ENCODE results near the gene ALDOA.

Gene ALDOA

DNA sequence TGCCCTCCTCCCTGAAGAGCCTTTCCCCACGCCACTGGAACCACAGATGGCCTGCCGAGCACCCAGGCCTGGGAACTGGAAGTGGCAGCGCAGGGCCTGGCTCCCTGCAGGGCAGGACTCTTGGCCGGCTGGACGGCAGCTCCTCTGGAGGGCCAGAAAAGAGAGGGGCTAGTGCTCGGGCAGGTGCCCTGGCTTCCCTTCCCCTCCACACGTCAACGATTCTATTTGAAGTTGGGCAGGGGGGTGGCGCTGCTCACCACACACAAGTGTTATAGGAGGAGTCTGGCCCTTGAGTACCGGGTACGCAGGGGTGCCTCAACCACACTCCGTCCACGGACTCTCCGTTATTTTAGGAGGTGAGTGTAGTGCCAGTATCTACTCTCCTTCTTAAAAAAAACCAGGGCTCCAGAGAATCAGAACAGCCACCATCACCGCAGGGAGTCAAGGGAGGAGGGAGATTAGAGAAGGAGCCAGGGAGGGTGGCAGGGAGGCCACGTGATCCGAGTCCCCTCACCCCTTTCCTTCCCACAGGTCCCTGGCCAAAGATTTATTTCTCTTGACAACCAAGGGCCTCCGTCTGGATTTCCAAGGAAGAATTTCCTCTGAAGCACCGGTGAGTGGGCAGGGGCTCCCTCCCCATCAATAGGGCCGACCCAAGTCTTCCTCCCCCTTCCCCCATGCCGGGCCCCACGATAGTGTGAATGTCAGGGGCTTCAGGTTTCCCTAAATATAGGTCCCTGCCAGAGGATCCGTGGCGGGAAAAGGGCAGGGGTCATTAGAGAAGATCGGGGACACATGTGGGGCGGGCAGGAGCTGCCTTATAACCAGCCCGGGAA is 1.4 kb upstream of the ALDOA start:
- H3K4me3 ChIP-seq (ENCODE audit: low read depth in 1 of 2, low read length in 2 of 2) = peak overlapping the region; percentile 76 to 78
- H3K4me1 ChIP-seq (ENCODE audit: insufficient read depth, low read length) = peaks cover 30% of the 10 kb centered on the region
- no peaks in the 10 kb centered on the region for H3K27me3 ChIP-seq (ENCODE audit: control insufficient read depth in 1 of 2, insufficient read depth in 2 of 2, low read length in 2 of 2)
- peak overlapping the region; percentile 100 for H3K27ac ChIP-seq (ENCODE audit: low read depth, low read length)
- H3K36me3 ChIP-seq (ENCODE audit: insufficient read depth, low read length) = peaks cover 21% of the 10 kb centered on the region
- H3K9me3 ChIP-seq (ENCODE audit: low read length) = no peaks in the 10 kb centered on the region
- peak overlapping the region; percentile 96 for H3K9ac ChIP-seq (ENCODE audit: low read length)

DNA sequence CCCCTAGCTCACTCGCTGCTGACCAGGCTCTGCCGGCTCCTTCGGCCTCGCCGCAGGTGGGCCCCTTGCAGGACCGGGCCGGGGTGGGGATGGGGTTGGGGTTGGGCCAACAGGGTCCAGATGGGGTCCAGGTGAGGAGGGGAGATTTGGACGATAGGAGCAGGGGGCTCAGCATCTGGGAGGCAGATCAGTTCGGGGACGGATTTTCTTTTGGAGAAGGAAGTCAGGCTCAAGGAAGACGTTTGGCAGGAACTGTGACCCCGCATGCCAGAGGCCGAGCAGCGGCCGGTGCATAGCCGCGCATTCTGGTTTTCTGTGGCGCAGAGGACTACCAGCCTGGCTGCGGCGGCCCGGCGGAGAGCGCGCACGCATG is 845 bp upstream of the ALDOA start:
- Histone ChIP-seq H3K9ac (ENCODE audit: low read length) (peak overlapping the region; percentile 96), H3K36me3 (ENCODE audit: insufficient read depth, low read length) (peaks cover 27% of the 10 kb centered on the region), H3K4me3 (ENCODE audit: low read depth in 1 of 2, low read length in 2 of 2) (peak overlapping the region; percentile 76 to 78), H3K27me3 (ENCODE audit: control insufficient read depth in 1 of 2, insufficient read depth in 2 of 2, low read length in 2 of 2) (no peaks in the 10 kb centered on the region), H3K27ac (ENCODE audit: low read depth, low read length) (peak overlapping the region; percentile 100), H3K4me1 (ENCODE audit: insufficient read depth, low read length) (peaks cover 36% of the 10 kb centered on the region), H3K9me3 (ENCODE audit: low read length) (no peaks in the 10 kb centered on the region)

DNA sequence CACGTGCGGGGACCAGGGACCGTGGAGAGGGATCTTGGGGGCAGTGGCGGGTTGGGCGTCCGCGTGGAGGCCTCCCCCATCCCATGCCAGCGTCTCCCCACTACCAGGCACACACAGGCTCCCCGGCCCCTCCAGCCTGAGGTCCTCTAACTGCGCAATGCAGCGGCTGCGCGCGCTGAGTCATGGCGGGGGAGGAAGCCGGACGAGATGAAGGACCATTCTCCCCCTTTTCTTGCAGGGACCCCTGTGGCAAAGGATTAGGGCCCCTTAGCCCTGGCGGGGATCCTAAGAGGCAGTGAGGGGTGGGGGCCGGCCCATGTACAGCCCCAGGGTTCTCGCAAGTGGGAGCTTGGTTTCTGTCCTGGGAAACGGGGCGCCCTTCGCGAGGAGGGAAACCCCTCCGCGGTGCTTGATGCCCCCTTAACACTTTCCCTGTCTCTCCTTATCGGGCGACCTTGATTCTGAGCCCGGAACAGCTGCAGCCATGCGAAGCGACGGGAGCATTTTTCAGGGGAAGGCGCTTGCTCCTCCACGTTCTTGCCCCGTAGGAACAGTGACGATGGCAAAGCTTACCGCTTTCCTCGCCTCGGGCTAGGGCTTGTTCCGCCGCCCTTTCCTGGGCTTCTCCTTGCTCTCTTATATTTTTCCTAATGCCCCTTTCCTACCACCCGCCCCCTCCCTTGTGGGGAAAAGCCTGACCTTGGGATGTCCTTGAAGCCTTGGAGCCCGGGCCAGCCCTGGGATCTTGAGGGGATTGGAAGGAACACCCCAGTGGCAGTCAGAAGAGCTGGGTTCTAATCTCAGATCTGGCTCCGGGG is 592 bp downstream of the ALDOA start:
- H3K4me1 ChIP-seq (ENCODE audit: insufficient read depth, low read length) = peaks cover 48% of the 10 kb centered on the region

DNA sequence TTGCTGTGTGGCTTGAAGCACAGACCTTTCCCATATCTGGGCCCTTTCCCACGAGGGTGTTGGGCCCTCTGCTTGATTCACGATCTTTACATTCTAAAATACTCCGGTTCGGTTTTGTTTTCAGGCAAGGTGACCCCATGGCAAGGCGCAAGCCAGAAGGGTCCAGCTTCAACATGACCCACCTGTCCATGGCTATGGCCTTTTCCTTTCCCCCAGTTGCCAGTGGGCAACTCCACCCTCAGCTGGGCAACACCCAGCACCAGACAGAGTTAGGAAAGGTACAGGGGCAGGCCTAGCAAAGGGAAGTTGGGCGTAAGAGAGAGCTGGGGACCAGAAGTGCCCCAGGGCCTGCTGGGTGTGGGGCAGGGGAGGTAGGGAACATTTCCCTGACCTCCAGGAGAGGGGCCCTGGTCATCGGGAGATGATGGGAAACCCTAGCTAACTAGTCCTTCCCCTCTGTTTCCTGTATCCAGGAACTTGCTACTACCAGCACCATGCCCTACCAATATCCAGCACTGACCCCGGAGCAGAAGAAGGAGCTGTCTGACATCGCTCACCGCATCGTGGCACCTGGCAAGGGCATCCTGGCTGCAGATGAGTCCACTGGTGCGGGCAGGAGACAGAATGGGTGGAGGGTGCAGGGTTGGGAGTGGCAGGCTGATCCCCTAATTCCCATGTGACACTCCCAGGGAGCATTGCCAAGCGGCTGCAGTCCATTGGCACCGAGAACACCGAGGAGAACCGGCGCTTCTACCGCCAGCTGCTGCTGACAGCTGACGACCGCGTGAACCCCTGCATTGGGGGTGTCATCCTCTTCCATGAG is 1.4 kb downstream of the ALDOA start:
- peaks cover 48% of the 10 kb centered on the region for H3K36me3 ChIP-seq (ENCODE audit: insufficient read depth, low read length)
- H3K27ac ChIP-seq (ENCODE audit: low read depth, low read length) = peak overlapping the region; percentile 99
- H3K9me3 ChIP-seq (ENCODE audit: low read length) = no peaks in the 10 kb centered on the region
- H3K27me3 ChIP-seq (ENCODE audit: control insufficient read depth in 1 of 2, insufficient read depth in 2 of 2, low read length in 2 of 2) = no peaks in the 10 kb centered on the region
- peak overlapping the region; percentile 76 to 94 for H3K4me3 ChIP-seq (ENCODE audit: low read depth in 1 of 2, low read length in 2 of 2)
- peak overlapping the region; percentile 83 for H3K9ac ChIP-seq (ENCODE audit: low read length)
- H3K4me1 ChIP-seq (ENCODE audit: insufficient read depth, low read length) = peaks cover 52% of the 10 kb centered on the region

More for the DNA sequence above, 592 bp downstream of the ALDOA start:
- no peaks in the 10 kb centered on the region for H3K9me3 ChIP-seq (ENCODE audit: low read length)
- H3K4me3 ChIP-seq (ENCODE audit: low read depth in 1 of 2, low read length in 2 of 2) = peak overlapping the region; percentile 76 to 94
- peak overlapping the region; percentile 99 for H3K27ac ChIP-seq (ENCODE audit: low read depth, low read length)
- peak overlapping the region; percentile 83 for H3K9ac ChIP-seq (ENCODE audit: low read length)
- H3K27me3 ChIP-seq (ENCODE audit: control insufficient read depth in 1 of 2, insufficient read depth in 2 of 2, low read length in 2 of 2) = no peaks in the 10 kb centered on the region
- H3K36me3 ChIP-seq (ENCODE audit: insufficient read depth, low read length) = peaks cover 40% of the 10 kb centered on the region

DNA sequence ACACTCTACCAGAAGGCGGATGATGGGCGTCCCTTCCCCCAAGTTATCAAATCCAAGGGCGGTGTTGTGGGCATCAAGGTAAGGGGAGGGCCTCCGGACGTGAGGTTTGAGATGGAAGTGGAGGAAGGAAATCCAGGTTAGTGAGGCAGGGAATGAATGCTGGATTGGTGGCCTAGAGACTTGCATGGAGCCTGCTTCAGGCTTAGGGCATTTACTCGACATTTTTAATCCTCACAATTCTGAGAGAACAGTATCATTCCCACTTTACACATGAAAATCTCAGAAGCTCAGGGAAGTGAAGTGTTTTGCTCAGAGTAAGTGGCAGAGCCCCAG is 2.0 kb downstream of the ALDOA start:
- Histone ChIP-seq H3K27ac (ENCODE audit: low read depth, low read length) (peak overlapping the region; percentile 99), H3K9ac (ENCODE audit: low read length) (peak overlapping the region; percentile 83), H3K27me3 (ENCODE audit: control insufficient read depth in 1 of 2, insufficient read depth in 2 of 2, low read length in 2 of 2) (no peaks in the 10 kb centered on the region), H3K4me1 (ENCODE audit: insufficient read depth, low read length) (peaks cover 52% of the 10 kb centered on the region), H3K4me3 (ENCODE audit: low read depth in 1 of 2, low read length in 2 of 2) (peak overlapping the region; percentile 76 to 94), H3K9me3 (ENCODE audit: low read length) (no peaks in the 10 kb centered on the region), H3K36me3 (ENCODE audit: insufficient read depth, low read length) (peaks cover 54% of the 10 kb centered on the region)

DNA sequence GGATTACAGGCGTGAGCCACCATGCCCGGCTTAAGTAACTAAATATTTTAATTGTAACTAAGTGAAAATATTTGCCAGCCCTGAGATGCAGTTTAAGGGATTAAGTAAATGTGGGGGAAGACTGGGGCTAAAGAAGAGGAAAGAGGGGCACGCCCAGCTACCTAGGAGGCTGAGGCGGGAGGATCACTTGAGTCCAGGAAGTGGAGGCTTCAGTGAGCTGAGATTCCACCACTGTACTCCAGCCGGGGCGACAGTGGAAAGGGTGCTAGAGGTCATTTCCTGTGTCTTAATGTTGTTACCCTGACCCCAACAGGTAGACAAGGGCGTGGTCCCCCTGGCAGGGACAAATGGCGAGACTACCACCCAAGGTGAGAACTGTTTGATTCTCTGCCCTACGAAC is 2.8 kb downstream of the ALDOA start:
- no peaks in the 10 kb centered on the region for H3K27me3 ChIP-seq (ENCODE audit: control insufficient read depth in 1 of 2, insufficient read depth in 2 of 2, low read length in 2 of 2)
- H3K4me1 ChIP-seq (ENCODE audit: insufficient read depth, low read length) = peaks cover 48% of the 10 kb centered on the region
- no peaks in the 10 kb centered on the region for H3K9me3 ChIP-seq (ENCODE audit: low read length)
- H3K4me3 ChIP-seq (ENCODE audit: low read depth in 1 of 2, low read length in 2 of 2) = no peak overlapping the region
- H3K9ac ChIP-seq (ENCODE audit: low read length) = peak overlapping the region; percentile 42
- H3K27ac ChIP-seq (ENCODE audit: low read depth, low read length) = peak overlapping the region; percentile 56
- H3K36me3 ChIP-seq (ENCODE audit: insufficient read depth, low read length) = peaks cover 54% of the 10 kb centered on the region

DNA sequence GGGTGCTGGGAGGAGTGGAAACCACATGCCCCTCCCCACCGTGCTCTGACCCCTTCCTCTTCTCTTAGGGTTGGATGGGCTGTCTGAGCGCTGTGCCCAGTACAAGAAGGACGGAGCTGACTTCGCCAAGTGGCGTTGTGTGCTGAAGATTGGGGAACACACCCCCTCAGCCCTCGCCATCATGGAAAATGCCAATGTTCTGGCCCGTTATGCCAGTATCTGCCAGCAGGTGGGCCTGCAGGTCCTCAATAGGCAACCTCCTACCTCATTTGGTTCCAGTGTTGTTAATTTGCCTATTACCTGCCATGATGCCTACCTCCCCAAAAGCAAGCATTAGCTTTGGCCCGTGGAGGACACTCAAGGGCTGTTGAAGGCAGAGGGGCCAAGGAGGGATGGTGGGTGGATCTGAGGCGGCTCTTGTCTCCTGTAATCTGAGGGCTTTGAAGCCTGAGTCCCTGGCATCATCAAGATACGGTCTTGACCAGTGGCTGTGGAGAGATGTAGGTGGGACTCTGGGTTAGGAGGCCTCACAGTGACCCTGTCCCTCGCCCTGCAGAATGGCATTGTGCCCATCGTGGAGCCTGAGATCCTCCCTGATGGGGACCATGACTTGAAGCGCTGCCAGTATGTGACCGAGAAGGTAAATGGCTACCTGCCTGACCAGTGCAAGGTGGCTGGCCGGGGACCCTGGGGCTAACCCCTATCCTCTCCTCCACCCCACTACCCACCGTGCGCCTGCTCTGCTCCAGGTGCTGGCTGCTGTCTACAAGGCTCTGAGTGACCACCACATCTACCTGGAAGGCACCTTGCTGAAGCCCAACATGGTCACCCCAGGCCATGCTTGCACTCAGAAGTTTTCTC is 3.4 kb downstream of the ALDOA start:
- H3K4me3 ChIP-seq (ENCODE audit: low read depth in 1 of 2, low read length in 2 of 2) = peak overlapping the region in 1 of 2 donors; percentile 28
- H3K27ac ChIP-seq (ENCODE audit: low read depth, low read length) = peak overlapping the region; percentile 56
- H3K9ac ChIP-seq (ENCODE audit: low read length) = peak overlapping the region; percentile 42
- no peaks in the 10 kb centered on the region for H3K9me3 ChIP-seq (ENCODE audit: low read length)
- H3K36me3 ChIP-seq (ENCODE audit: insufficient read depth, low read length) = peaks cover 54% of the 10 kb centered on the region
- H3K4me1 ChIP-seq (ENCODE audit: insufficient read depth, low read length) = peaks cover 43% of the 10 kb centered on the region
- no peaks in the 10 kb centered on the region for H3K27me3 ChIP-seq (ENCODE audit: control insufficient read depth in 1 of 2, insufficient read depth in 2 of 2, low read length in 2 of 2)

DNA sequence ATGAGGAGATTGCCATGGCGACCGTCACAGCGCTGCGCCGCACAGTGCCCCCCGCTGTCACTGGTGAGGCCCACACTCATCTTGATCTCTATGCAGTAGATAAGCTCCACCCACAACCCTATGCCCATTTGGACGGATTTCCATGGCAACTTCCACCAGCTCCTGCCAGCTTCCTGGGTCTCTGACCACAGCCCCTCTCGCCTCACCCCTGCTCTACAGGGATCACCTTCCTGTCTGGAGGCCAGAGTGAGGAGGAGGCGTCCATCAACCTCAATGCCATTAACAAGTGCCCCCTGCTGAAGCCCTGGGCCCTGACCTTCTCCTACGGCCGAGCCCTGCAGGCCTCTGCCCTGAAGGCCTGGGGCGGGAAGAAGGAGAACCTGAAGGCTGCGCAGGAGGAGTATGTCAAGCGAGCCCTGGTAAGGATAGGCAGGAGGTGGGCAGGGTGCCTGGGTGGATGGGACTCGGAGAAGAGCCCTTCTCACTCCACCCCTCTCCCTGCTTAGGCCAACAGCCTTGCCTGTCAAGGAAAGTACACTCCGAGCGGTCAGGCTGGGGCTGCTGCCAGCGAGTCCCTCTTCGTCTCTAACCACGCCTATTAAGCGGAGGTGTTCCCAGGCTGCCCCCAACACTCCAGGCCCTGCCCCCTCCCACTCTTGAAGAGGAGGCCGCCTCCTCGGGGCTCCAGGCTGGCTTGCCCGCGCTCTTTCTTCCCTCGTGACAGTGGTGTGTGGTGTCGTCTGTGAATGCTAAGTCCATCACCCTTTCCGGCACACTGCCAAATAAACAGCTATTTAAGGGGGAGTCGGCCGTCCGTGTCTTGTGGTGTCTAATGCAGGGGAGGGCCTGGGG is 4.3 kb downstream of the ALDOA start:
- peak overlapping the region; percentile 14 for H3K9ac ChIP-seq (ENCODE audit: low read length)
- H3K27ac ChIP-seq (ENCODE audit: low read depth, low read length) = peak overlapping the region; percentile 74
- no peaks in the 10 kb centered on the region for H3K27me3 ChIP-seq (ENCODE audit: control insufficient read depth in 1 of 2, insufficient read depth in 2 of 2, low read length in 2 of 2)
- H3K4me3 ChIP-seq (ENCODE audit: low read depth in 1 of 2, low read length in 2 of 2) = peak overlapping the region; percentile 7 to 28
- no peaks in the 10 kb centered on the region for H3K9me3 ChIP-seq (ENCODE audit: low read length)
- H3K4me1 ChIP-seq (ENCODE audit: insufficient read depth, low read length) = peaks cover 43% of the 10 kb centered on the region
- H3K36me3 ChIP-seq (ENCODE audit: insufficient read depth, low read length) = peaks cover 54% of the 10 kb centered on the region

DNA sequence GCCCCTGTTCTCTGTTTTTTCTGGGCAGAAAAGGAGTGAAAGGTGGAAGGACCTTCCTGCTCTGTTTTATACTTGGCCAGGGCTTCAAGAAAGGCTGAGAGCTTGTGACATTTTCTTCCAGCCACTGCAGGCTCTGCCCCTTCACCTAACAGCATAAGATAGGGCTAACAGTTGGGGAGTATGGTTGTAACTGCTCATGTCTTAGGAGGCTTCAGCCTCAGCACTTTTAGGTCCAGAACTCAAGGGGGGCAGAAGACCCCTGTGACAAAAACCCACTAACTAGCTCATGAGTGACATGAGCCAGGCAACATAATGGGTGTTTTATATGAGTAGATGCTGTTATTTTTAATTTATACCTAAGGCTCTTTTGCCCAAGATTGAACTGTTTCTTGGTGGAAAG is 4.9 kb downstream of the ALDOA start:
- Histone ChIP-seq H3K9me3 (ENCODE audit: low read length) (no peaks in the 10 kb centered on the region), H3K4me1 (ENCODE audit: insufficient read depth, low read length) (peaks cover 46% of the 10 kb centered on the region), H3K27ac (ENCODE audit: low read depth, low read length) (peak overlapping the region; percentile 74), H3K36me3 (ENCODE audit: insufficient read depth, low read length) (peaks cover 54% of the 10 kb centered on the region), H3K27me3 (ENCODE audit: control insufficient read depth in 1 of 2, insufficient read depth in 2 of 2, low read length in 2 of 2) (no peaks in the 10 kb centered on the region), H3K9ac (ENCODE audit: low read length) (no peak overlapping the region), H3K4me3 (ENCODE audit: low read depth in 1 of 2, low read length in 2 of 2) (no peak overlapping the region)
